NCI-H2196 (cell line): ENCODE results near the gene UCHL5.
"Not testable (repeated sequence)": the region's sequence is repeated elsewhere in the genome, so short reads cannot be mapped to it uniquely, and the experiment has no call there.

Experiments
- DNase-seq: peaks from one replicate; lab custom pipeline; 2025; ENCODE audit not compliant: unreplicated experiment; lab: John Stamatoyannopoulos, UW

UCHL5 gene

DNA sequence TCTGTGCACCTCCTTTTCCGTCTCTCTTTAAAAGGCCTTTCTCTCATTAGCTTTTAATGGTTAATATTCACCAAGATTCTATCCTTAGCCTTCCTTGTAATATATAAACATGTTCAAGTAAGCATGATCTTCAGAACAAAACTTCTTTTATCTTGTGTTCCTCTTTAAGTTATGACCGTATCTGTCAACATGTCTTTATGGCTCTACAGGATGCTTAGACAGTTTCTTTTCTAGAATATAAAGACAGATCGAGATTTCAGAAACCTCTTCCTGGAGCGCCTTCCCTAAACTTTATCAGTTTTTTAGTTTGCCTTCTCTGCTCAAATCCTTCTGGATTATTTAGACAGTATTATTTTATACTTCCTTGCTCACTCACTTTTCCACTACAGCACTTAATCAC lies 7.4 kb upstream of the UCHL5 start:
- DNase-seq = no peak

DNA sequence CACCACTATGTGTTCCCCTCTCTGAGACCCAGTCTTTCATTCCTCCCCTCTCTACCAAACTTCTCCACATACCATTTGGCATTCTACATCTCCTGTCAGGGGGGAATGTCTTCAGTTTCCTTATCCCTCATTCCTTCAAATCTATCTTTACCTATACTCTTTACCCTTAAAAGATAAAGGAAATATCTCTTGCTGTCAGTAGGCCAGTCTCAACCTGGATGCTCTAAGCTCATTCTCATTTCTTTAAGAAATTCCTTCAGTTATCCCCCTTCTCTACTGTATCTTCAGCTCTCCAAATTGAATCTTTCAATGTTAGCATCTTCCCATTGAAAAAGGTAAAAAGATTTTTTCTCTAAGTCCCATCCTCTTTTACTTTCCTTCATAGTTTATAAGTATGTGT lies 6.8 kb upstream of the UCHL5 start:
- no peak for DNase-seq

DNA sequence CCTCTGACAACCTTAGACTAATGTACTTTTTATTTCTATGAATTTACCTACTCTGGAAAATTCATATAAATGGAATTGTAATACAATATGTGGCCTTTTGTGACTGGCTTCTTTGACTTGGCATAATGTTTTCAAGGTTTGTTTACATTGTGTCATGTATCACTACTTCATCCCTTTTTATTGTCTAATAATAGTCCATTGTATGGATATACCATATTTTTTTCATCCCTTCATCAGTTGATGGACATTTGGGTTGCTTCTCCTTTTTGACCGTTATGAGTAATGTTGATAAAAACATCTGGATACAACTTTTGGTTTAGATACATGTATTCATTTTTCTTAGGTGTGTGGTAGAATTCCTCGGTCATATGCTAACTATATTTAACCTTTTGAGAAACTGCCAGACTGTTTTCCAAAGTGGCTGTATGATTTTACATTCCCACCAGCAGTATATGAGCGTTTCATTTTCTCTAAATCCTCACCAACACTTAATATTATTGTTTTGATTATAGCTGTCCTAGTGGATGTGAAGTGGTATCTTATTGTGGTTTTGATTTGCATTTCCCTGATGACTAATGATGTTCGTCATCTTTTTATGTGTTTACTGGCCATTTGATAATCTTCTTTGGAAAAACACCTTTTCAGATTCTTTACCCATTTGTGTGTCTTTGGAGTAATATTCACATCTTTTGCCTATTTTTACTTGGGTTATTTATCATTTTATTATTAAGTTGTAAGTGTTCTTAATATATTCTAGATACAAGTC lies 3.7 kb upstream of the UCHL5 start:
- no peak for DNase-seq

DNA sequence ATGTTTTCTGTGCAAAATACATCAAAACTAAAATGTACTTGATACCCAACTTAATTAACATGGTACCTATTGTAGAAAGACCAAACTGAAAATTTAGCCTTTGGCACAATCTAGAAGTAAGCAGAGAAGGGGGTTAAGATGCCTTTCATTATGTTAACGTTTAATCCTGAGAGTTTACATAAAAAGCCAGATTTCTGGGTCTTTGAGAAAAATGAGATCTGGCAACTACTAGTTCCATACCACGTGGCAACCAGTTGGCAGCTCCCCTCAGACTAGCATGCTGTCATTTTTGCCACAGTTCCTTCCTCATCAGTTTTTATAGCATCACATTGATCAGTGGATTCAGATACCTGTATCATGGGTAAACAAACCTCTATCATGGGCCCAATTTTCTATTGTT lies 1.8 kb upstream of the UCHL5 start:
- DNase-seq = no peak

DNA sequence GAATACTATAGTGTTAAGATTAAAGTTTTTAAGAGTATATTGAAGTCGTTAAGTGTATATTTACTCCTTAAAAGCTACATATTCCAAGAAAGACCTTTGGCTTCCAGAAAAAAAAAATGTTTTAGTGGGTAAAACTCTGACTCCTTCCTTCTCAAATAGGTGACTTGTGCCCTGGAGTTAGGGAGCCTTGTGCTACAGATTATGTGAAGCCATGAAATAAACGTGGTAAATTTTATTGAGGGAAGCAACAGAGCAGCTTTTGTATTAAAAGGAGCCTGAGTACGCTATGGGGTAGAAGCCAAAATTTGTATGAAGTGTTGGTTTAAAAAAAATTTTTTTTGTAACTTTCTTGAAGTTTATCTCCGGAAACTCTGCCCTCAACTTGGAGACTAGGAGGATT lies 1.2 kb upstream of the UCHL5 start:
- DNase-seq = no peak

DNA sequence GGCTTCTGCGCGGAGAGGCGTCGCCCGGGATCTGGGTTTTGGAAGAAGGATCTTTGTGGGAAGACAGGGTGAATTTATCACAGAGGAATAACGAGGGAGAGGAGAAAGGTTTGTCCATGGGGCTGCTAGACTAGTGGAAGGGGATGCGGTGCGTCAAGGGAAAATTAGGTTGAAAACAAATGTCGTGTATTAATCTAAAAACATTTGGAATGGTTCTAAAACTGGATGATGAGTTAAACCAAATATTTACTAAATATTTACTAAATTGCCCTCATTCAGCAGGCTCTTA lies 899 bp upstream of the UCHL5 start:
- DNase-seq = no peak

DNA sequence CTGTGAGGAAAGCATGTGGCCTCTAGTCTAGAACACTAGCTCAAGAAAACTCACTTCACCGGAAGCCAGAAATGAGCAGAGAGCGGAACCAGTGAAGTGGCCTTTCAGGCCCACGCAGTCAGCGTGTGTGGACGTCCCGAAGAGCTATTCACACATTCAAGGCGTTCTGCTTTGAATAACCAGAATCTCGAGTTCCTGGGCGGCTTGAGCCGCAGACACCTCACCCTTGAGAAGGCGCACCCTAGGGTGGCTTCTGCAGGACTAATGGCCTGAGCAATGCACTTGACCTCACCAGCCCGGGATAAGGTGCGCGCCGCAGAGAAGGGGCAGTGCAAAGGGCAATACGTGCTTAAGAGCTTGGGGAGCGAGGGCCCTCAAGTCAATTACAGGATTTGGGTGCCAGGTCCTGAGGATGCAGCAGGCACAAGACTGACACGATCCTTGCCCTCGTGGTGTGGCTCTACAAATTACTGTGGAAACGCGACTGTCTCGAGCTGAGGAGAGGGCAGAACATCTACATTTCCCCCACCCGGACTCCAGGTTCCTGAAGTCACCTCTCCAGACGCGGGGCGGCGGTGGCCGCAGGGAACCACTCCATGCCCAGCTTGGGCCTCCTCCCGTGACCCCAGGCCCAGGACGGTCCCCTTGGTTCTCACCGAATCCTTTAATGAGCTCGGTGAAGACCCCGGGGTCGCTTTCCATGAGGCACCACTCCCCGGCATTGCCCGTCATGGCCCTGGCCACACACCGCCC lies 455 bp downstream of the UCHL5 start:
- peak; percentile 6 for DNase-seq

DNA sequence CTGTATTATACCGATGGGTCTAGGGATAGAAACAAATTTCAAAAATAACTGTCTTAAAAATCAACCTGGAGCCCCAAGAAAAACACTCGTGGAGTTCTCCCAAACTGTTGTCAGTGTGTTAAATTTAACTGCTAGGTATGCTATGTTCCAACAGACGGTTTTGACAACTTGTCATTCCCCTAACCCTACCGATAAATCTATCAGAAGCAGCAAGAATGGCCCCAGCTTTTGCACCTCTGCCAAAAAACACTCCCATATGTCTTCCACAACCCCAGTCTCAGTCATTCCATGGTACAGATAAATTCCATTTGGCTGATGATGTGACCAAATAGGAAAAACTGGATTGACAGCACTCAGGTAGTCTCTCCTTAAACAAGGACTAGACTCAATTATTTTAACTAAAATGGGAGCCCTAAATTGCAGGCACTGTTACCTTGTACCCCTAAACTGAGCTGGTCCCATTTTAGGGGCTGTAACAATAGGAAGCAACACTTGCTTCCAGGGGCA lies 4.9 kb downstream of the UCHL5 start:
- no peak for DNase-seq

DNA sequence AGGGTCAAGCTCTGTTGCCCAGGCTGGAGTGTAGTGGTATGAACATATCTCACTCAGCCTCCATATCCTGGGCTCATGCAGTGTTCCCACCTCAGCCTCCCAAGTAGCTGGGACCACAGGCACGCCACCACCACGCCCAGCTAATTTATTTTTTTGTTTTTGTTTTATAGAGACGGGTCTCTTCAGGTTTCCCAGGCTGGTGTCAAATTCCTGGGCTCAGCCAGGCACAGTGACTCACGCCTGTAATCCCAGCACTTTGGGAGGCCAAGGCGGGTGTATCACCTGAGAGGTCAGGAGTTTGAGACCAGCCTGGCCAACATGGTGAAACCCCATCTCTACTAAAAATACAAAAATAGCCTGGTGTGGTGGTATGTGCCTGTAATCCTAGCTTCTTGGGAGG lies 10.2 kb downstream of the UCHL5 start:
- DNase-seq = not testable (repeated sequence)

DNA sequence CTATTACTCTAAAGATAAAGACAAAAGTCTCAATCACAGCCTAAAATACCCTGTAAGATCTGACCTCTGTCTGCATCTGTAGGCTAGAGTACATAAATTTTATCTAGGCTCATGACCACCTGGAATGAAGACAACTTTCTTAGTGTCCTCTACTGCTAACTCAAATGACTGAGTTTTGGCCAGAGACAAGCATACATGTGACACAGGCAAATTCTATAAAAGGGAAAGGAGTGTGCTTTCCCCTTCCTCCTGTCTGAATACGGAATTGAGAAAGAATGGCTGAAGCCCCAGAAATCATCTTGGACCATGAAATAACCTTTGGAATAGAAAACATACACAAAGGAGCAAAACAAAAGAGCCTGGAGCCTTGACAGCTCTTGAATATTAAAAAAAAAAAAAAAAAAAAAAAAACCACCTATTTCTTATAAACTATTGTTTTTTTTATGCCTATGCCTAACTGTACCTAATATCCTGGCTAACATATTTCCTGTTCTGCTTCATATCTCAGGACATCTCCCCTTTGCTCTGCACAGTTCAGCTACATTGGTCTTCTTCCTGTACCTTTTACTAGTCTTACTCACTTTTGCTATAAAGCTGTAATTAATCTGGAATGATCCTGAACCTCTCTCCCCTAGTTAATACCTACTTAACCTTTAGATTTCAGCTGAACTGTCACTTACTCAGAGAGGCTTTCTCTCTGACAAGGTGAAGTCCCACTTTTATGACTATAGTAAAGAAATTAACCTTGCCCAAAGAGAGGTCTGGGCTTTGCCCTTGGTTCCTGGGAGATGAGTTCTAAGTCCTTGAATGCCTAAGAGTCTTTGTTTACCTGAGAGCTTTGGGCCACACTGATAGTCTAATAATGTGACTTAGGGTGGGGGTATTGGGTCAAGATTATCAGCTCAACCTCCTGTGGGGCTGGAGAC lies 16.1 kb downstream of the UCHL5 start:
- DNase-seq = no peak

DNA sequence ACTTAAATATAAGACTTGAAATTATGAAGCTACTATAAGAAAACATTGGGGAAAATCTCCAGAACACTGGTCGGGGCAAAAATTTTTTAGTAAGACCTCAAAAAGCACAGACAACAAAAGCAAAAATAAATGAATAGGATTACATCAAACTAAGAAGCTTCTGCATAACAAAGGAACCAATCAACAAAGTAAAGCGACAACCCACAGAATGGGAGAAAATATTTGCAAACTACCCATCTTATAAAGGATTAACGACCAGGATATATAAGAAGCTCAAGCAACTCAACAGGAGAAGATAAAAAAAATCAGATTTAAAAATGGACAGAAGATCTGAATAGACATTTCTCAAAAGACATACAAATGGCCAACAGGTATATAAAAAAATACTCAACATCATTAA lies 19.1 kb downstream of the UCHL5 start:
- no peak for DNase-seq

DNA sequence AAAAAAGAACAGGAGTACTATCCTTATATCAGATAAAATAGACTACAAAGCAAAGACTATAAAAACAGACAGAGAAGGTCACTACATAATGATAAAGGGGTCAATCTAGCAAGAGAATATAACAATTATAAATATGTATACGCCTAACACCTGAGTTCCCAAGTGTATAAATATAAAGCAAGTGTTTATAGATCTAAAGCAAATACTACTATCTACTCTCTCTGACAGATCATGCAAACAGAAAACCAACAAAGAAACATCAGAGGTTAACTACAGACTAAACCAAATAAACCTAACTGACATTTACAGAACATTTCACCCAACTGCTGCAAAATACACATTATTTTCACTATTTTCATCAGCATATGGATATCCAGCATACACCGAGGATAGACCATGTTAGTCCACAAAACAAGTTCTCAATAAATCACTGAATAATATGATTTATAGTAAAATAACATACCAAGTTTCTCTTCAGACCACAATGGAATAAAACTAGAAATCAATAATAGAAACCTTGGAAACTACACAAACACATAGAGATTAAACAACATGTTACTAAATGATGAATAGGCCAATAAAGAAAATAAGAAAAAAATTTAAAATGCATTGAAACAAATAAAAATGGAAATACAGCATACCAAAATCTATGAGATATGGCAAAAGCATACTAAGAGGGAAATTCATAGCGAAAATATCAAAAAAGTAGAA lies 22.7 kb downstream of the UCHL5 start:
- DNase-seq = no peak

DNA sequence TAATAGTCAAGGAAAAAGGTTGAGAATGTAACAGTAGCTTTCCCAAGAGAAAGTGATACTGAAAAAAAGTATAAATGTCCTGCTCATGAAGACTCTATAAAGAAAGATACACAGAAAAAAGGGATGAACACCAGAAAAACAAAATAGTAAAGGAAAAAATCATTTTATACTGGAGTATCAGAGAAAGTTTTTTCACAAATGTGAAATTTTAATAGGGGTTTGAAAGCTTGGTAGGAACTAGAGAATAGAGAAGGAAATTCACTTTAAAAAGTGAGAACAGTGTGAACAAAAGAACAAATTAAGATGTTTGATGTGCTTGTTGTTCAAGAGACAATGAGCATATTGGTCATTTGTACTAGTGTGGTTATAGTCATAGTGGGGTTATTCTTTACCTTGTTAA lies 25.6 kb downstream of the UCHL5 start:
- DNase-seq = no peak

DNA sequence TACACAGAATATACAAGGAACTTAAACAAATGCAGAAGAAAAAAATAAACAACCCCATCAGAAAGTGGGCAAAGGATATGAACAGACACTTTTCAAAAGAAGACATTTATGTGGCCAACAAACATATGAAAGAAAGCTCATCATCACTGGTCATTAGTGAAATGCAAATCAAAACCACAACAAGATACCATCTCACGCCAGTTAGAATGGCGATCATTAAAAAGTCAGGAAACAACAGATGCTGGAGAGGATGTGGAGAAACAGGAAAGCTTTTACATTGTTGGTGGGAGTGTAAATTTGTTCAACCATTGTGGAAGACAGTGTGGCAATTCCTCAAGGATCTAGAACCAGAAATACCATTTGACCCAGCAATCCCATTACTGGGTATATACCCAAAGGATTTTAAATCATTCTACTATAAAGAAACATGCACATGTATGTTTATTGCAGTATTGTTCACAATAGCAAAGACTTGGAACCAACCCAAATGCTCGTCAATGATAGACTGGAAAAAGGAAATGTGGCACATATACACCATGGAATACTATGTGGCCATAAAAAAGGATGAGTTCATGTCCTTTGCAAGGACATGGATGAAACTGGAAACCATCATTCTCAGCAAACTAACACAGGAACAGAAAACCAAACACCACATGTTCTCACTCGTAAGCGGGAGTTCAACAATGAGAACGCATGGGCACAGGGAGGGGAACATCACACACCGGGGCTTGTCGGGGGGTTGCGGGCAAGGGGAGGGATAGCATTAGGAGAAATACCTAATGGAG lies 26.3 kb downstream of the UCHL5 start:
- not testable (repeated sequence) for DNase-seq

DNA sequence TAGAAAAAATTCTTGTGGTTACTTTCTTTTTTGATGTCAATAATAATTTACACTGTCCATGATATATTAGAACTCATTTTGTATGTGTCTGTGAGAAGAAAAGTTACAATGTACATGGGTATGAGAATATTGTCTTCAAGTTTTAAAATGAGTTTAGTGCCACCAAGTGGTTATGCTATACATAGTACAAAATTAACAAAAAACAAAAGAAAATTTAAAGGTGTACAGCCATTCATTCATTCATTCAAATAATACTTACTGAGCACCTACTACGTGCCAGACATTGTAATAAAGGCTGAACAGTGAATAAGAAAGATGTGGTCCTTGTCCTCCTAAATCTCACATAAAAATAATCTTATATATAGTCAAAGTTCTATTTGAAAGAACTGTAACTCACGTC lies 27.7 kb downstream of the UCHL5 start:
- no peak for DNase-seq

DNA sequence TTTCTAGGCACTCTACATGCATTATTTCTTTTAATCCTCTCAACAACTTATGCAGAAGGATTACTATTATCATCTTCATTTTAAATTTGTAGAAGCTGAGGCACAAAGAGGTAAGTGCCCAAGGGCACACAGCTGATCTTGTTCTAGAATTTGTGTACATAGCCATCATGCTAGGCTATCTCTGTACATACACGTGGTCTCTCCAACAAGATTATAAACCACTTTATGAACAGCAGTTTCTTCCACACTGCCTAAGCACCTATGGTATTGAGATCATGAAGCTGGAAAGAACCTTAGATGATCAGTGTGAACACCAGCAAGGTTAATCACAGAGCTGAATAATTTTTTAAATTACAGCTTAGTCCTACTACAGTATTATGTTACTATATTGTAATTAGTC lies 28.9 kb downstream of the UCHL5 start:
- DNase-seq = no peak

DNA sequence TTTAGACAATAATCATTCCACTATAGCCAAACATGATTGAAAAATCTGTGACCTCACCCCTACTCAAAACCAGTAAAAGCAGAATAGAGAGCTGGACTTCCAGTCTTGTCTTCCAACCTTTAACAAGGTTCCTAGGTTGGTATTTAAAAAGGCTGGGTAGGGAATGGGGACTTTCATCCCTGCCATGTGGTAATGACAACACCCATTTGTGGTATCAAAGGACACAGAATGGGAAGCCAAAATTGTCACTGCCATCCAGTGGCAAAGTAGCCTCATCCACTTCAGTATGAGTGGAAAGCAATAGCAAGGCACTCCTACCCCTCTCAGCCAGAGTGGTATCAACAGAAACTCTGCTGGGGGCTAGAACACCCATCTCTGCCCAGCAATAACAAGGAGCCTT lies 33.9 kb downstream of the UCHL5 start:
- DNase-seq = no peak

DNA sequence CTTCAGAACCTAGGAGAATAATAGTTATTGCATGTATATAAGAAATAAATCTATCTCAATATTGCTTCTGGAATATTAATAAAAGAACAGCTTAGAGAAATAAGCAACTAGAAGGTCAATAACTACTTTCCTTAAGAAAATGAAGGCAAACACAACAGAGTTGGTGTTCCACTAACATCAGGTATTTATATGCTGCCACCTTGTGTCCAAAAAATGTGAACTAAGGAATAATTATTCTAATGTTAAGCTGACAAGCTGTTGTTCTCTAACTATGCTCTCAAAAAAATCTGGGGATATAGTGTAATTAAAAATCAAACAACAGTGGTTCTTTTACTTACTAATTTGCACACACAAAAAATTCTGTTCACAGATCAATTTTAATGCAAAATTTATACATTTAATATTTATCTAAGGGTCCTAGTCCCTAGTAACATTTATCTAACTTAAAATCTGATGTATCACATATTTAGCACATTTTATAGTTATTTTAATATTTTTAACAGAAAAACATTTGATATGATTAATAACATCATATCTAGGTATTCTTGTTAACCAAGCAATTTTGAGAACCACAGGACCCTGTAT lies 39.6 kb downstream of the UCHL5 start:
- DNase-seq = peak; percentile 58

DNA sequence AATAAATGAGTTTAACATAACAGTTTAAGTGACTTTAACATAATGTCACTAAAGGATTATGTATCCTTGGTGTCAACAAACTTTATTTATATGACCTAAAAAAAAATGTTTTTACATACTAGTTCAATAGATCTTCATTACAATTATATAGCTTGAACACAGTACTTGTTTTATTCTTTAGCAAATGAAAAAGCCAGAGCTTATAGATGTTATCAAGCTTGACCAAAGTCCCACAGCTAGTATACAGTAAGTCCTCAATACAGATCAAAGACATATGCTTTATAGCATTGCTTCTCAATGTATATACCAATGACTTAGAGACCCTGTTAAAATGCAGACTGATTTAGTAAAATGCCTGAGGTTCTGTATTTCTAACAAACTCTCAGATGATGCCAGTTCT lies 42.4 kb downstream of the UCHL5 start:
- no peak for DNase-seq

DNA sequence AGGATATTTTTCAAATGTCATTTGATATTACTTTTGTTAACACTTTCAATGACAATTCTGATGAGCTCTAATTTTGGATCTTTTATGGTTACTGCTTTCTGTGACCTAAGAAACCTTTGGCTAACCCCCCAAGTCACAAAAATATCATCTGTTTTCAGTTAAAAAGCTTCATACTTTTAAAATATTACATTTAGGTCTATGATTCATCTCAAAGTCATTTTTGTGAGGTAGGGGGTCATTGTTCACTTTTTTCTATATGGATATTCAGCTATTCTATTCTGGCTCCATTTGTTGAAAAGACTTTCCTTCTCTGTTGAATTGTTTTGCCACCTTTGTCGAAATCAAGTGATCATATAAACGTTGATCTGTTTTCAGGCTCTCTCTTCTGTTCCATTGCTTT lies 44.8 kb downstream of the UCHL5 start:
- no peak for DNase-seq
